Neuronal stem cell (in vitro differentiated cells): Measurements from ENCODE around the gene BAG3.
A peak's percentile ranks its signal among the peaks of the same experiment; 100 is the strongest.
"Not testable (repeated sequence)": the region's sequence is repeated elsewhere in the genome, so short reads cannot be mapped to it uniquely, and the experiment has no call there.

Source experiments
- DNase-seq: peaks from one replicate; pipeline ENCODE4 v3.0.0-alpha.2; 2013; ENCODE audit warnings: low spot score
- H2AFZ ChIP-seq: one replicate; pipeline ENCODE4 v1.6.1; 2013; ENCODE audit warnings: mild to moderate bottlenecking, low read length, inconsistent platforms
- H2AK5ac ChIP-seq: 2 replicates; pipeline ENCODE4 v1.6.1; 2013; ENCODE audit warnings: low read depth, mild to moderate bottlenecking, inconsistent platforms, low read length, moderate library complexity, mixed read lengths
- H2BK120ac ChIP-seq: 2 replicates; pipeline ENCODE4 v1.6.1; 2013; ENCODE audit warnings: low read depth, mild to moderate bottlenecking, inconsistent platforms, low read length, moderate library complexity, mixed read lengths
- H2BK12ac ChIP-seq: one replicate; pipeline ENCODE4 v1.6.1; 2013; ENCODE audit warnings: low read length, inconsistent platforms
- H2BK15ac ChIP-seq: 2 replicates; pipeline ENCODE4 v1.6.1; 2013; ENCODE audit warnings: mild to moderate bottlenecking, low read length, inconsistent platforms, mixed read lengths
- H2BK5ac ChIP-seq: one replicate; pipeline ENCODE4 v1.6.1; 2013; ENCODE audit warnings: inconsistent platforms, mild to moderate bottlenecking, low read length, moderate library complexity
- H3K14ac ChIP-seq: one replicate; pipeline ENCODE4 v1.6.1; 2013; ENCODE audit warnings: low read length, inconsistent platforms
- H3K18ac ChIP-seq: 2 replicates; pipeline ENCODE4 v1.6.1; 2013; ENCODE audit warnings: low read length, inconsistent platforms
- H3K23ac ChIP-seq: 2 replicates; pipeline ENCODE4 v1.6.1; 2013; ENCODE audit warnings: low read depth, mild to moderate bottlenecking, mixed read lengths, low read length, inconsistent platforms; ENCODE audit not compliant: poor library complexity
- H3K27ac ChIP-seq: replicated peaks from 3 replicates; pipeline ENCODE4 v1.5.1; 2013; ENCODE audit warnings: low read length, inconsistent platforms
- H3K27me3 ChIP-seq, 3 experiments: 2 replicates each; pipeline ENCODE4 v1.6.1; 2013; ENCODE audit warnings: low read length in 3 of 3, mild to moderate bottlenecking in 2 of 3, inconsistent platforms in 1 of 3, low read depth in 1 of 3, mixed read lengths in 1 of 3, moderate library complexity in 1 of 3; ENCODE audit not compliant: control insufficient read depth in 3 of 3, insufficient read depth in 3 of 3
- H3K36me3 ChIP-seq, 2 donors: replicated peaks in 1 of 2; 2 replicates each; pipeline ENCODE4 v1.6.1; 2013; ENCODE audit warnings: low read length in 2 of 2; ENCODE audit not compliant: control insufficient read depth in 2 of 2, insufficient read depth in 2 of 2
- H3K4ac ChIP-seq: 2 replicates; pipeline ENCODE4 v1.6.1; 2013; ENCODE audit warnings: inconsistent platforms, mild to moderate bottlenecking, low read length, moderate library complexity
- H3K4me1 ChIP-seq, 2 donors: 1 replicate in 1 of 2; 2 replicates in 1 of 2; pipeline ENCODE4 v1.6.1; 2013; ENCODE audit warnings: low read length in 2 of 2, low read depth in 1 of 2; ENCODE audit not compliant: control insufficient read depth in 2 of 2, insufficient read depth in 1 of 2
- H3K4me2 ChIP-seq: one replicate; pipeline ENCODE4 v1.6.1; 2013; ENCODE audit warnings: mild to moderate bottlenecking, low read length, inconsistent platforms; ENCODE audit not compliant: insufficient read depth, poor library complexity, severe bottlenecking
- H3K4me3 ChIP-seq, 2 donors: 2 replicates each; pipeline ENCODE4 v1.5.1; 2013; ENCODE audit warnings: low read length in 2 of 2, mild to moderate bottlenecking in 2 of 2, inconsistent platforms in 1 of 2, moderate library complexity in 1 of 2
- H3K79me1 ChIP-seq: one replicate; pipeline ENCODE4 v1.6.1; 2013; ENCODE audit warnings: low read depth, mild to moderate bottlenecking, inconsistent platforms, low read length, moderate library complexity
- H3K9ac ChIP-seq: one replicate; pipeline ENCODE4 v1.6.1; 2013; ENCODE audit warnings: mild to moderate bottlenecking, low read depth, low read length, inconsistent platforms; ENCODE audit not compliant: poor library complexity
- H3K9me3 ChIP-seq, 2 donors: replicated peaks in 1 of 2; 2 replicates each; pipeline versions ENCODE3 to v1.6.1; 2013; ENCODE audit warnings: low read length in 2 of 2, mild to moderate bottlenecking in 2 of 2, inconsistent platforms in 1 of 2, low read depth in 1 of 2, mixed read lengths in 1 of 2, moderate library complexity in 1 of 2; ENCODE audit not compliant: control insufficient read depth in 2 of 2, insufficient read depth in 1 of 2
- H4K8ac ChIP-seq: one replicate; pipeline ENCODE4 v1.6.1; 2013; ENCODE audit warnings: low read depth, mild to moderate bottlenecking, inconsistent platforms, low read length, moderate library complexity
- H4K91ac ChIP-seq: one replicate; pipeline ENCODE4 v1.6.1; 2013; ENCODE audit warnings: low read length, low read depth, mild to moderate bottlenecking, inconsistent platforms; ENCODE audit not compliant: poor library complexity
- WGBS, 2 donors: extraction: QIAGEN DNeasy Blood & Tissue Kit; methylation state at CpG; one replicate each; pipeline ENCODE4 v1.1.7; 2013; ENCODE audit warnings: missing lambda C conversion rate in 2 of 2, mixed read lengths in 1 of 2; ENCODE audit not compliant: insufficient read length in 2 of 2, insufficient replicate concordance in 1 of 2; ENCODE audit errors: extremely low coverage in 2 of 2; 5-methylcytosine and 5-hydroxymethylcytosine counted together

Gene BAG3

DNA sequence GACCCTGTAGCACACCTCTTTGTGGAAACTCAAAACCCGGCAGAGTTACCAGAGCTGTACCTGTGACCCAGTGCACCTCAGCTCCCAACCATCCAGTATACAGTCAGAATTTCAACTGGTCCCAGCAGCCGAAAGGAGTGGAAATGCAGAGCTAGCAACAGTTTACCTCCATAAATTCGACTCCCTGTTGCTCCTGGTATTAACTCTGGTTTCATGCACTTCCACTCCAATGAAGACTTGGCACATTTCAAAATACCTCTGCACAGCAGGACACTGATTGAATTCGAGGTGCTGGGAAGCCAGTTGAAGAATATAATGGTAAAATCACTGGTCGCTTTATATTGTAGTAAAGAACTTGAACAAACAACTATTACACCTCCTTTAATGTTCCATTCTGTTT, 36.5 kb upstream of the BAG3 start:
- no peak overlapping the region for H2BK15ac ChIP-seq
- H2BK120ac ChIP-seq, result no peak overlapping the region
- H3K36me3 ChIP-seq, result no peaks in the 10 kb centered on the region
- no peak overlapping the region for H2AFZ ChIP-seq
- H2BK12ac ChIP-seq, result no peak overlapping the region
- no peak overlapping the region for H3K4me2 ChIP-seq
- H3K18ac ChIP-seq, result no peak overlapping the region
- peaks cover 2% of the 10 kb centered on the region for H3K79me1 ChIP-seq
- DNase-seq, result no peak
- H3K14ac ChIP-seq, result no peak overlapping the region
- H3K9me3 ChIP-seq, result peaks cover 2 to 5% of the 10 kb centered on the region in 2 donors
- no CpG with 5 or more reads among the region's 5 CpGs for WGBS, 2 donors
- no peak overlapping the region for H3K27ac ChIP-seq
- H3K23ac ChIP-seq, result no peak overlapping the region
- no peaks in the 10 kb centered on the region for H3K27me3 ChIP-seq
- no peaks in the 10 kb centered on the region for H3K4me1 ChIP-seq
- H2AK5ac ChIP-seq, result no peak overlapping the region
- H4K8ac ChIP-seq, result no peak overlapping the region
- H3K4ac ChIP-seq, result no peak overlapping the region
- H4K91ac ChIP-seq, result no peak overlapping the region
- no peak overlapping the region for H3K4me3 ChIP-seq
- H2BK5ac ChIP-seq, result no peak overlapping the region
- H3K9ac ChIP-seq, result no peak overlapping the region

GRCh38 chr10:119616882-119617570, 34.2 kb upstream of the BAG3 start:
- no peak overlapping the region for H2BK12ac ChIP-seq
- no peak overlapping the region for H3K27ac ChIP-seq
- H2BK5ac ChIP-seq, result no peak overlapping the region
- DNase-seq, result no peak
- H3K9me3 ChIP-seq, result no peaks in the 10 kb centered on the region
- no peaks in the 10 kb centered on the region for H3K36me3 ChIP-seq
- H3K23ac ChIP-seq, result no peak overlapping the region
- H3K18ac ChIP-seq, result no peak overlapping the region
- no peak overlapping the region for H3K9ac ChIP-seq
- no peak overlapping the region for H2BK120ac ChIP-seq
- no peaks in the 10 kb centered on the region for H3K27me3 ChIP-seq
- H3K4me2 ChIP-seq, result no peak overlapping the region
- no CpG with 5 or more reads among the region's 13 CpGs for WGBS, 2 donors
- peaks cover 2% of the 10 kb centered on the region for H3K79me1 ChIP-seq
- no peak overlapping the region for H3K14ac ChIP-seq
- no peak overlapping the region for H2AFZ ChIP-seq
- H4K91ac ChIP-seq, result no peak overlapping the region
- no peak overlapping the region for H3K4me3 ChIP-seq
- no peak overlapping the region for H4K8ac ChIP-seq
- no peak overlapping the region for H2BK15ac ChIP-seq
- H3K4me1 ChIP-seq, result peaks cover 0 to 3% of the 10 kb centered on the region in 2 donors
- H2AK5ac ChIP-seq, result no peak overlapping the region
- H3K4ac ChIP-seq, result no peak overlapping the region

GRCh38 chr10:119619215-119619614, 32.0 kb upstream of the BAG3 start:
- Histone ChIP-seq H2BK5ac (no peak overlapping the region), H3K14ac (no peak overlapping the region), H3K9me3 (no peaks in the 10 kb centered on the region), H3K4me3 (no peak overlapping the region), H2BK120ac (no peak overlapping the region), H4K91ac (no peak overlapping the region), H3K18ac (no peak overlapping the region), H3K9ac (no peak overlapping the region), H2AK5ac (no peak overlapping the region), H3K4me2 (no peak overlapping the region), H2BK15ac (no peak overlapping the region), H2AFZ (no peak overlapping the region), H4K8ac (no peak overlapping the region), H3K79me1 (peaks cover 2% of the 10 kb centered on the region), H3K27me3 (no peaks in the 10 kb centered on the region), H3K23ac (no peak overlapping the region), H3K4ac (no peak overlapping the region), H3K4me1 (peaks cover 0 to 3% of the 10 kb centered on the region in 2 donors), H2BK12ac (no peak overlapping the region), H3K27ac (no peak overlapping the region), H3K36me3 (no peaks in the 10 kb centered on the region)
- no CpG with 5 or more reads among the region's 2 CpGs for WGBS, 2 donors
- DNase-seq, result no peak

DNA sequence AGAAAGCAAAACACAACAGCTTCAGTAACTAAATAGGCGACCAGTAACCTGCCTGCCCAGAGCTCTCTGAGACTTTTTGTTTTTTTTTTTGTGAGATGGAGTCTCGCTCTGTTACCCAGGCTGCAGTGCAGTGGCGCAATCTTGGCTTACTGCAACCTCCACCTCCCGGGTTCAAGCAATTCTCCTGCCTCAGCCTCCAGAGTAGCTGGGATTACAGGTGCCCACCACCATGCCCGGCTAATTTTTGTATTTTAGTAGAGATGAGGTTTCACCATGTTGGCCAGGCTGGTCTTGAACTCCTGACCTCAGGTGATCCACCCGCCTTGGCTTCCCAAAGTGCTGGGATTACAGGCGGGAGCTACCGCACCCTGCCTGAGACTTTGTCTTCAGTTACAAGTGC, 31.4 kb upstream of the BAG3 start:
- H3K23ac ChIP-seq, H3K4me1 ChIP-seq, H4K8ac ChIP-seq, H3K27me3 ChIP-seq, H3K36me3 ChIP-seq, H3K4me3 ChIP-seq, H3K79me1 ChIP-seq, H2AFZ ChIP-seq, H3K27ac ChIP-seq, H3K4ac ChIP-seq, H2AK5ac ChIP-seq, H2BK5ac ChIP-seq, H2BK15ac ChIP-seq, H3K4me2 ChIP-seq, H3K9ac ChIP-seq, H3K9me3 ChIP-seq, H2BK12ac ChIP-seq, DNase-seq, H3K14ac ChIP-seq, H2BK120ac ChIP-seq, H4K91ac ChIP-seq: not testable (repeated sequence)
- peak overlapping the region; percentile 57 for H3K18ac ChIP-seq
- WGBS, 2 donors, result no CpG with 5 or more reads among the region's 8 CpGs
